Measurements from ENCODE around the gene EMID1.

The EMID1 gene

GRCh38 chr22:29298641-29299040, 92.9 kb downstream of the EMID1 start:
- DNase-seq: no peak

- no peak for DNase-seq
These were observed 93.6 kb downstream of the EMID1 start for GRCh38 chr22:29299136-29299900.

- DNase-seq: no peak
These were observed 94.7 kb downstream of the EMID1 start for GRCh38 chr22:29300467-29300806.

GRCh38 chr22:29300807-29301601, 95.3 kb downstream of the EMID1 start:
- DNase-seq: no peak

- DNase-seq: no peak
These were observed 96.2 kb downstream of the EMID1 start for GRCh38 chr22:29301716-29302401.

GRCh38 chr22:29302402-29302680, 96.6 kb downstream of the EMID1 start:
- no peak for DNase-seq

- peak; percentile 49 for DNase-seq
These were observed 97.2 kb downstream of the EMID1 start for GRCh38 chr22:29302681-29303465.

GRCh38 chr22:29305836-29306174, 100.1 kb downstream of the EMID1 start:
- DNase-seq: no peak

GRCh38 chr22:29306175-29306834, 100.6 kb downstream of the EMID1 start, which contains the start of gene GAS2L1:
Gene GAS2L1 (plus strand): TSS chr22:29306650. CDS start chr22:29308106, 1,456 bp downstream.
- peak; percentile 93 for DNase-seq

GRCh38 chr22:29306835-29307595, 101.3 kb downstream of the EMID1 start:
- DNase-seq: peak; percentile 89

- peak; percentile 39 for DNase-seq
These were observed 102.0 kb downstream of the EMID1 start for GRCh38 chr22:29307596-29308147.

GRCh38 chr22:29308148-29308790, 102.6 kb downstream of the EMID1 start:
- DNase-seq: peak; percentile 38

GRCh38 chr22:29308791-29309262, 103.1 kb downstream of the EMID1 start:
- DNase-seq: peak; percentile 51
